Measurements from ENCODE around the gene BPIFB6.

Gene BPIFB6, protein sequence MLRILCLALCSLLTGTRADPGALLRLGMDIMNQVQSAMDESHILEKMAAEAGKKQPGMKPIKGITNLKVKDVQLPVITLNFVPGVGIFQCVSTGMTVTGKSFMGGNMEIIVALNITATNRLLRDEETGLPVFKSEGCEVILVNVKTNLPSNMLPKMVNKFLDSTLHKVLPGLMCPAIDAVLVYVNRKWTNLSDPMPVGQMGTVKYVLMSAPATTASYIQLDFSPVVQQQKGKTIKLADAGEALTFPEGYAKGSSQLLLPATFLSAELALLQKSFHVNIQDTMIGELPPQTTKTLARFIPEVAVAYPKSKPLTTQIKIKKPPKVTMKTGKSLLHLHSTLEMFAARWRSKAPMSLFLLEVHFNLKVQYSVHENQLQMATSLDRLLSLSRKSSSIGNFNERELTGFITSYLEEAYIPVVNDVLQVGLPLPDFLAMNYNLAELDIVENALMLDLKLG

GRCh38 chr20:33031531-33031930 lies at the start of gene BPIFB6:
BPIFB6 (plus strand) TSS chr20:33031648; CDS start chr20:33031648, 0 bp downstream.
- DNase-seq: no peak

DNA sequence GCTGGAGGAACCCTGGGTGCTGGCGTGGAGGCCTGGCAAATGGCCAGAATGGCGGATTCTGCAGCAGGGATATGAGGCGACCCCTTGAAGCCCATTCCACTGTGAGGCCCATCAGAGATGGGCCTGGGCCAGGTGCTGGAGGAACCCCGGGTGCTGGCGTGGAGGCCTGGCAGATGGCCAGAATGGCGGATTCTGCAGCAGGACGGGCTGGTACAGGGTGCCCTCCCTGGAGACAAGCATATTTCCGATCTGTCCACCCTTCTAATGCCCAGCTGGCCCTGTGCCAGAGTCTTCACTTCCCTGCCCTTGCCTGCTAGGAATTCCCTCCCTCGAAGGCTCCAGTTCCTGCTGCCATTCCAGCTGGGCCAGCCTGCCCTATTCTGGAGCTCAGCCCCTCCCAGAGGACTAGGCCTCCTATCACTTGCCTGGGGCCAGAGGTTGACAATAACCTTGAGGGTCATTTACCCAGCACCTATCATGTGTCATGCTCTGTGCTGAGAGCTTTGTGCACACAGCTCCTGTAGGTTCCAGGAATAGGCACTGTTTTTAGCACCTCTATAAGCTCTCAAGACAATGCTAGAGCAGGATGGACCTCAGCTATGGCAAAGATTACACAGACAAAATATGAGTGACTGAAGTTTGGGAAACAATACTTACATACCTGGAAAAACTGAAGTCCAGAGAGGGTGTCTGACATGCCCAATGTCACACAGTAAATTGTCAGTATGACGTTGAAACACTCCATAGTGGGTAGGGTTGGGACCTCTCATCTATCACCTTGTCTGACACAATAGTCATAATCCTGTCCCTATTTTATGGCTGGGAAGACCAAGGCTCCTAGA lies 48.6 kb upstream of the BPIFB6 start:
- no peak for DNase-seq

GRCh38 chr20:32983459-32984112 lies 47.9 kb upstream of the BPIFB6 start:
- DNase-seq: no peak

GRCh38 chr20:32984196-32984595 lies 47.3 kb upstream of the BPIFB6 start:
- no peak for DNase-seq

DNA sequence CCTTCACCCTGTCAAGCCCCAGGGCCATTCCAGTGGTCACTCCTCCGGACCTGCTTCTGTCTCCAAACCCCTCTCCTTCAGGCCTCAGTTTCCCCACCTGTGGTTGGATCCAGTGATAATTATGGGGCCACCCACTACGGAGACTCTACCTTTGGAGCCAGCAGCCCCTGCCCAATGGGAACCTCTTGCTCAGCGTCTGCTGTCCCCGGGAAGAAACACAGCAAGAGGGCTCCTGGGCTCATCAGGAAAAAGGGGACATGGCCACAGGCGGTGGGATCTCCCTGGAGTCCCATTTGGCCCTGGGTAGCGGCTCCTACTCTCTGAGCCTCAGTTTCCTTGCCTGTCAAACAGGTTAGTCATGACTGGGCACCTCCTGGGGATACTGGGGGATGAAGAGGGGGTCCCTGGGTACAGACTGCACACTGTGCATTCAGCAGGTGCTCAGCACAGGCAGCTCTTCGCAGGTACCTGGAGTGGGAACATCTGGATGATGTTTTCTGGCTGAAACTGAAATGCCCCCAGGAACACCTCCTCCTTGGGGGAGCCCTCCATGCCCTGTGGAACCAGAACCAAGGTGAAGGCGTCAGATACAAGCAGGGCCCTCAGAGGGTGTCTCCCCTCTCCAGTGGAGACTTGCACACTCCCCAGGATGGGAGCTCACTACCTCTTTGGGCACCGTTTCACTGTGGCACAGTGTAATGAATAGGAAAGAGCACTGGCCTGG lies 46.7 kb upstream of the BPIFB6 start:
- DNase-seq: no peak

GRCh38 chr20:32985596-32985995 lies 45.9 kb upstream of the BPIFB6 start:
- no peak for DNase-seq

GRCh38 chr20:32986331-32986966 lies 45.0 kb upstream of the BPIFB6 start:
- no peak for DNase-seq

GRCh38 chr20:32987044-32987825 lies 44.2 kb upstream of the BPIFB6 start:
- DNase-seq: no peak

DNA sequence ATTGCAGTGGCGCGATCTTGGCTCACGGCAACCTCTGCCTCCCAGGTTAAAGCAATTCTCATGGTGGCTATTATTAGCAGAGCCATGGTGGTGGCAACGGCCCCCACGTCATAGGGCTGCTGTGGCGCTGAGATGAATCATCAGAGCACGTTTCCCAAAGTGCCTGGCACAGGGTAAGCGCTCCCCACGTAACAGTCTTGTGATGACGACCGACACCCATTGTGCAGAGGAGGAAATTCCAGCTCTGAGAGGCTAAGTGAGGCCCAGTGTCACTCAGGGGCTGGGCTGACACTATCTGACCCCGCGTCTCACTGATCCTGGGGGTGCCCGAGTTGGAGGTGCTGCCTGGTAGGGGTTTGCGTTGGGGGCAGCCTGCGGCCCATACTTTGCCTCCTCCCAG lies 43.4 kb upstream of the BPIFB6 start:
- DNase-seq: no peak

GRCh38 chr20:32989507-32990283 lies 41.8 kb upstream of the BPIFB6 start:
- no peak for DNase-seq

GRCh38 chr20:32990426-32990825 lies 41.0 kb upstream of the BPIFB6 start:
- DNase-seq: no peak

DNA sequence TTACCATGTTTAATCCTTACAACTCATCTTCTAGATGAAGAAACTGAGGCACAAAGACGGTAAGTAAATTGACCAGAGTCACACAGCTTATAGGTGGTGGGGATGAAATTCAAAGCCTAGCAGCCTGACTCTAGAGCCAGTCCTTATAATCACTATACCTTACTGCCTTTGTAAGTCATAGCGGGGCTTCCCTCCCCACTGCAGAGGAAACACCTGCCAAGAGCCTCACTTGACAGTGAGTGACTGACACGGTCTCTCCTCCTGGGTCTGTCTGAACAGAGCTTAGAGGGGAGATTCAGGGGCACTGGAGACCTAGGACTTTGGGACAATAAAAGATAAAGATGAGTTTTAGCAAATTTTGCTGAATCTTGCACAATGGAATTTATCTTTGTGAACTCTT lies 40.1 kb upstream of the BPIFB6 start:
- no peak for DNase-seq

GRCh38 chr20:32991792-32992641 lies 39.4 kb upstream of the BPIFB6 start:
- no peak for DNase-seq

- DNase-seq: no peak
These were observed 37.9 kb upstream of the BPIFB6 start for GRCh38 chr20:32993496-32994050.

- DNase-seq: no peak
These were observed 35.6 kb upstream of the BPIFB6 start for GRCh38 chr20:32995802-32996201.

DNA sequence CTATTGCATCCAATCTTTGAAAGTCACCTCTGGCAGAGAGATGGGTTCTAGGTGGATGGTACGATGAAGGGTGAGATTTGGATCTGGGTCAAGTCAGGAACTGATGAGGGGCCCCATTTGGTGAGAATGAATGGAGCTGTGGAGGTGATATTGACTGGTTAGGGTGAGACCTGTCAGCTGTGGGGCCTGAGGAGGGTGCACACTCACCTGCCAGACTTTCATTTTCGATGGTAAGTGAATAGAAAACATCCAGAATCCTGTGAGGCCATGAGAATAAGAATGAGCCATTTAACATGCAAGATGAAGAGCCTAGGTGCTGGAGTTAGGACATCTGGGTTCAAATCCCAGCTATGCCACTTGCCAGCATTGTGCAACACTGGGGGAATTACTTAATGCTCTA lies 34.0 kb upstream of the BPIFB6 start:
- DNase-seq: no peak

GRCh38 chr20:32999603-33000250 lies 31.7 kb upstream of the BPIFB6 start:
- no peak for DNase-seq

GRCh38 chr20:33000802-33001466 lies 30.5 kb upstream of the BPIFB6 start:
- no peak for DNase-seq

All from SHP77 treated with DMSO at 0.1 percent for 48 hours (cell line).